Adrenal gland (tissue), 5 donors: Measurements from ENCODE around the gene NFATC2IP.

ENCODE experiments used
- CTCF ChIP-seq, 6 experiments: fragments of 450-650 bp in 4 of 6; fragments of 200-600 bp in 2 of 6; sonication (generic) in 1 of 6; IDR thresholded peaks; 1 replicate in 5 of 6; 2 replicates in 1 of 6; pipeline versions ENCODE4 v1.5.1 to v1.8.0; 2016 to 2021; ENCODE audit warnings: antibody characterized with exemption in 6 of 6, mild to moderate bottlenecking in 2 of 6, moderate library complexity in 1 of 6
- POLR2A ChIP-seq, 2 donors: fragments of 450-650 bp; IDR thresholded peaks; one replicate each; pipeline ENCODE4 v1.6.1; 2017; ENCODE audit warnings: antibody characterized with exemption in 2 of 2, mild to moderate bottlenecking in 2 of 2, moderate library complexity in 1 of 2
- donor health status: DM: no; HTN: no; CAD: no.

- TF ChIP-seq CTCF (IDR thresholded peaks at IDR 0.05) (no peak), POLR2A (IDR thresholded peaks at IDR 0.05) (no peak)
Observed at GRCh38 chr16:28980929-28981328, 30.2 kb downstream of the NFATC2IP start.
